Spleen (tissue), 11 donors: Measurements from ENCODE around the gene DEAF1. TPM values are rescaled to one million over a fixed set of nuclear protein-coding genes. Genes with fewer than 3 reads are reported as not detected.

ENCODE experiments used
- DNase-seq: peaks from one replicate; pipeline ENCODE4 v3.0.0-alpha.2; 2020
- H3K27ac ChIP-seq, 8 donors: fragments of 200-600 bp; sonication (generic) in 7 of 8; 1 replicate in 4 of 8; 2 replicates in 4 of 8; pipeline versions ENCODE4 v1.5.0 to v1.8.0; 2016 to 2021; ENCODE audit warnings: inconsistent platforms in 4 of 8, mild to moderate bottlenecking in 4 of 8, moderate library complexity in 1 of 8
- H3K27me3 ChIP-seq, 7 donors: fragments of 200-600 bp; sonication (generic) in 6 of 7; replicated peaks in 1 of 7; 1 replicate in 4 of 7; 2 replicates in 3 of 7; pipeline versions ENCODE4 v1.5.0 to v1.8.0; 2016 to 2021; ENCODE audit warnings: inconsistent platforms in 3 of 7, mild to moderate bottlenecking in 1 of 7
- H3K36me3 ChIP-seq, 6 donors: fragments of 200-600 bp; sonication (generic) in 5 of 6; 1 replicate in 4 of 6; 2 replicates in 2 of 6; pipeline versions ENCODE4 v1.5.0 to v1.8.0; 2016 to 2021; ENCODE audit warnings: inconsistent platforms in 2 of 6
- H3K4me1 ChIP-seq, 6 donors: fragments of 200-600 bp; sonication (generic) in 5 of 6; 1 replicate in 3 of 6; 2 replicates in 3 of 6; pipeline versions ENCODE4 v1.5.0 to v1.8.0; 2016 to 2021; ENCODE audit warnings: inconsistent platforms in 3 of 6
- H3K4me3 ChIP-seq, 8 donors: fragments of 200-600 bp; sonication (generic) in 7 of 8; 1 replicate in 4 of 8; 2 replicates in 4 of 8; pipeline versions ENCODE4 v1.5.0 to v1.8.0; 2016 to 2021; ENCODE audit warnings: inconsistent platforms in 4 of 8, mild to moderate bottlenecking in 4 of 8, moderate library complexity in 2 of 8
- H3K9me3 ChIP-seq, 8 donors: fragments of 200-600 bp; sonication (generic) in 7 of 8; 1 replicate in 4 of 8; 2 replicates in 4 of 8; pipeline versions ENCODE4 v1.5.0 to v1.8.0; 2016 to 2021; ENCODE audit warnings: inconsistent platforms in 4 of 8
- POLR2A ChIP-seq, 3 donors: fragments of 450-650 bp; IDR thresholded peaks; one replicate each; pipeline ENCODE4 v1.5.1; 2017; ENCODE audit warnings: antibody characterized with exemption in 3 of 3, mild to moderate bottlenecking in 1 of 3
- POLR2AphosphoS5 ChIP-seq, 3 donors: sonication (generic); formaldehyde crosslinking; IDR thresholded peaks; one replicate each; pipeline ENCODE4 v1.5.1; 2017; ENCODE audit warnings: antibody characterized with exemption in 3 of 3
- WGBS, 5 donors: extraction: QIAGEN DNeasy Blood & Tissue Kit in 3 of 5; methylation state at CpG; one replicate each; pipeline versions ENCODE4 v1.1.5 to v1.1.7; 2013 to 2018; 5-methylcytosine and 5-hydroxymethylcytosine counted together
- intact Hi-C: fragments of 100-400 bp; cut with DNase I; formaldehyde crosslinking; loops from one replicate; pipeline ENCODE4 v1.15.0; 2023; ENCODE audit warnings: low total_unique reads
- polyA plus RNA-seq, 3 donors: library from polyadenylated mRNA; stranded (reverse); fragments of 200-250 nt; gene quantifications; one replicate each; pipeline ENCODE4 v1.2.1, GENCODE V29; 2013
- total RNA-seq, 7 donors: library from RNA; depleted of rRNA in 3 of 7; stranded (reverse); fragments of >200 nt in 3 of 7; fragmentation: NEBNext Ultra II Directional in 4 of 7; extraction: Animal tissue kit (Norgen Biotek cat#: 25700) in 4 of 7; gene quantifications; one replicate each; pipeline versions ENCODE4 v1.1.0 to v1.2.1, GENCODE V29; 2016 to 2021
- TF ChIP-seq, protein P1 (sequence below), 11 experiments: fragments of 200-600 bp in 7 of 11; fragments of 450-650 bp in 4 of 11; sonication (generic) in 4 of 11; IDR thresholded peaks in 8 of 11; conservative IDR thresholded peaks in 3 of 11; 1 replicate in 7 of 11; 2 replicates in 4 of 11; pipeline versions ENCODE4 v1.4.0 to v1.8.0; 2016 to 2021; ENCODE audit warnings: antibody characterized with exemption in 11 of 11, inconsistent platforms in 4 of 11, mild to moderate bottlenecking in 1 of 11
- donor health status: healthy with polysubstance abuse.
- donor health status: DM: no; HTN: no; CAD: no; lungs with moderate emphysema.
- donor health status: DM: no; HTN: no; CAD: no.
- donor health status: Bipolar disorder and iron deficiency.
- donor health status: healthy.
- donor health status: DM: no; HTN: no; CAD: no.
- donor health status: DM: yes; HTN: yes; CAD: no.

The DEAF1 gene
- total and polyA plus RNA-seq, 10 donors: 21.8 to 44.9 (median 30.1) TPM

DNA sequence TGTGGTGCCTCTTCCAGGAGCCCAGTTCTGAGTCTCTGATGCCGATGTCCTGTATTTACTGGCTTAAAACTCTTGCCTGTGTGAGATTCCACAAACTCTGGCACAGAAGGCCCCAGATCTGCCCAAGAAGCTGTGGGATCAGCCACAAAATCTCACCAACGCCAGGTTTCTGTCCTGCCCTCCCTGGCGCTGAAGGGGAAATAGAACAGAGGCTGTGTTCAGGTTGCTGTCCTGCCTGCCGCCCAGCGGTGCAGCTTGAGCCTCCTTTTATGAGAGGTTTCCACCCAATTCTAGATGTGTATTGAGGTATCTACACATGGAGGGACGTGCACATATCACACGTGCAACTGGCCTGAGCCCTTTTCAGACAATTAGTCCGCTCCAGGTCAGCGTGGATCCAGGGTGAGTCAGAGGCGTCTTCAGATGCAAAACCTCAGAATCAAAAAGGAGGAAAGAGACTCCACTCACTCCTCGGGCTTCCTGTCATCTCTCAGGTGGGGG is 2.8 kb upstream of the DEAF1 start:
- peak overlapping the region in 1 of 8 donors; percentile 25 for H3K4me3 ChIP-seq
- H3K27ac ChIP-seq: peak overlapping the region in 7 of 8 donors; percentile 97 to 100 (median 99)
- intact Hi-C loops: no loop called here
- H3K4me1 ChIP-seq: peaks cover 28 to 63% (median 47%) of the 10 kb centered on the region in 6 donors
- H3K27me3 ChIP-seq: no peaks in the 10 kb centered on the region
- WGBS, 5 donors: 75 to 82% (median 81%) methylated on average over 11 of the region's 11 CpGs
- no peak for DNase-seq
- H3K36me3 ChIP-seq: peaks cover 0 to 49% (median 10%) of the 10 kb centered on the region in 6 donors
- no peak for TF ChIP-seq POLR2AphosphoS5 (IDR thresholded peaks at IDR 0.05)
- no peak for TF ChIP-seq POLR2A (IDR thresholded peaks at IDR 0.05)
- TF ChIP-seq, protein P1, sequence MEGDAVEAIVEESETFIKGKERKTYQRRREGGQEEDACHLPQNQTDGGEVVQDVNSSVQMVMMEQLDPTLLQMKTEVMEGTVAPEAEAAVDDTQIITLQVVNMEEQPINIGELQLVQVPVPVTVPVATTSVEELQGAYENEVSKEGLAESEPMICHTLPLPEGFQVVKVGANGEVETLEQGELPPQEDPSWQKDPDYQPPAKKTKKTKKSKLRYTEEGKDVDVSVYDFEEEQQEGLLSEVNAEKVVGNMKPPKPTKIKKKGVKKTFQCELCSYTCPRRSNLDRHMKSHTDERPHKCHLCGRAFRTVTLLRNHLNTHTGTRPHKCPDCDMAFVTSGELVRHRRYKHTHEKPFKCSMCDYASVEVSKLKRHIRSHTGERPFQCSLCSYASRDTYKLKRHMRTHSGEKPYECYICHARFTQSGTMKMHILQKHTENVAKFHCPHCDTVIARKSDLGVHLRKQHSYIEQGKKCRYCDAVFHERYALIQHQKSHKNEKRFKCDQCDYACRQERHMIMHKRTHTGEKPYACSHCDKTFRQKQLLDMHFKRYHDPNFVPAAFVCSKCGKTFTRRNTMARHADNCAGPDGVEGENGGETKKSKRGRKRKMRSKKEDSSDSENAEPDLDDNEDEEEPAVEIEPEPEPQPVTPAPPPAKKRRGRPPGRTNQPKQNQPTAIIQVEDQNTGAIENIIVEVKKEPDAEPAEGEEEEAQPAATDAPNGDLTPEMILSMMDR (IDR thresholded peaks at IDR 0.05 in 8 of 11, conservative IDR thresholded peaks at IDR 0.05 in 3 of 11): no peak
- H3K9me3 ChIP-seq: no peaks in the 10 kb centered on the region

DNA sequence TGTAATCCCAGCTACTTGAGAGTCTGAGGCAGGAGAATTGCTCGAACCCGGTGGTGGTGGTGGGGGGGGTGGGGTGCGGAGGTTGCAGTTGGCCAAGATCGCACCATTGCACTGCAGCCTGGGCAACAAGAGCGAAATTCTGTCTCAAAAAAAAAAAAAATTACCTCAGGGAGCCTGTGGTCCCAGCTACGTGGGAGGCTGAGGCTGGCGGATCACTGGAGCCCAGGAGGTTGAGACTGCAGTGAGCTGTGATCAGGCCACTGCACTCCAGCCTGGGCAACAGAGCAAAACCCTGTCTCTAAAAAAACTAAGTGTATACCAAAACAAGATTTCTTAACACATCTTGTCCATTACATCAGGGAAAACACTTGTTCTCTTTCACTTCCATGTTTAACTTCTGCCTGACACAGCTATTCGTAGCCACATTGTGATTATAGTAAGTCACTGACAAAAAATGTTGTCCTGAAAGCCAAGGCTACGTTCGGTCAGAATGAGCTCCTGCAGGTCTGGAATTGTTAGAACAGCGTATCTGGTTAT is 2.0 kb upstream of the DEAF1 start:
- no peaks in the 10 kb centered on the region for H3K27me3 ChIP-seq
- H3K4me3 ChIP-seq: peak overlapping the region in 4 of 8 donors; percentile 79 to 85 (median 82)
- H3K9me3 ChIP-seq: no peaks in the 10 kb centered on the region
- H3K27ac ChIP-seq: peak overlapping the region in 7 of 8 donors; percentile 97 to 100 (median 99)
- TF ChIP-seq POLR2A (IDR thresholded peaks at IDR 0.05) (no peak), POLR2AphosphoS5 (IDR thresholded peaks at IDR 0.05) (peak in 2 of 3 donors; percentile 66 to 69)
- TF ChIP-seq, protein P1 (IDR thresholded peaks at IDR 0.05 in 8 of 11, conservative IDR thresholded peaks at IDR 0.05 in 3 of 11): no peak
- peaks cover 0 to 40% (median 10%) of the 10 kb centered on the region in 6 donors for H3K36me3 ChIP-seq
- intact Hi-C loops: no loop called here
- H3K4me1 ChIP-seq: peaks cover 26 to 63% (median 43%) of the 10 kb centered on the region in 6 donors
- DNase-seq: no peak
- 48 to 74% (median 64%) methylated on average over 11 of the region's 11 CpGs for WGBS, 5 donors

DNA sequence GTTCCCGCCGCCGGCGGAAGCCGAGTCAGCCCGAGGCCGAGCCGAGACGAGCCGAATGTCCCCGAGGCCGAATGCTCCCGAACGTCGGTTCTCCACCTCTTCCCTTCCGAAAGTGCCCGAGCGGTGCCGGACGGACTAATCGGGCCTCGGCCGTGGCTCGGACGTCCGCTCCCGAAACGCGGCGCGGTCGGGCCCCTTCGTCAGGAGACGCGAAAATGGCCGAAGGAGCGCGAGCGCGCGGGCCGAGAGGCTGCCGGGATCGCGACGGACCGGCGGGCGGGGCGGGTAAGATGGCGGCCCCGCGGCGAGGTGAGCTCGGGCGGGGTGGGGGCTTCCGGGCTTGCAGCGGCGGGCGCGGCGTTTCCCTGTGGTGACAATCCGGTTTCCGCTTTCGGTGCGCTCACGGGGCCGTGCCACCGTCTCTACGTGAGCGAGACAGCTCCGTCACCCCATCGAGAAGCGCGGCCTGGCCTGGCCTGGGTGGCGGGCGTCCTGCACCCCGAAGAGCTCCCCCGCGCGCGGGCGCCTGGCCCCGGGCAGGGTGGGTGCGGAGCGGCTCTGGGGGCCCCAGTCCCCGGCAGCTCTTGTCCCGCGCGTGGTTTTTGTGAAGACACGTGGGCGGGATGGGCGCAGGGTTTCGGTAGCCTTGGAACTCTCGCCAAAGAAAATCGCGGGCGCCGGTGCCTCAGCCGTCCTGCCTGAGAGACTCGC is 671 bp upstream of the DEAF1 start, which contains the start of gene TMEM80:
Gene TMEM80 (plus strand): TSS at position 279 of the 711 bp plus-strand sequence. CDS start 12 bp downstream, at position 291.
- 0% methylated on average over 27 to 101 of the region's 101 CpGs for WGBS, 5 donors
- Histone ChIP-seq H3K27ac (peak within 1 kb of the TSS; percentile 91 to 100 (median 99)), H3K4me3 (peak within 1 kb of the TSS; percentile 57 to 85 (median 80)), H3K4me1 (peaks cover 26 to 72% (median 47%) of the 10 kb centered on the region in 6 donors), H3K36me3 (peaks cover 0 to 40% (median 10%) of the 10 kb centered on the region in 6 donors), H3K9me3 (no peaks in the 10 kb centered on the region), H3K27me3 (no peaks in the 10 kb centered on the region)
- peak; percentile 100 for DNase-seq
- TF ChIP-seq POLR2AphosphoS5 (IDR thresholded peaks at IDR 0.05) (peak; percentile 79 to 91 (median 89)), POLR2A (IDR thresholded peaks at IDR 0.05) (no peak)
- TF ChIP-seq, protein P1 (IDR thresholded peaks at IDR 0.05 in 8 of 11, conservative IDR thresholded peaks at IDR 0.05 in 3 of 11): peak in 1 of 11 experiments; percentile 6
- intact Hi-C loops: no loop called here

DNA sequence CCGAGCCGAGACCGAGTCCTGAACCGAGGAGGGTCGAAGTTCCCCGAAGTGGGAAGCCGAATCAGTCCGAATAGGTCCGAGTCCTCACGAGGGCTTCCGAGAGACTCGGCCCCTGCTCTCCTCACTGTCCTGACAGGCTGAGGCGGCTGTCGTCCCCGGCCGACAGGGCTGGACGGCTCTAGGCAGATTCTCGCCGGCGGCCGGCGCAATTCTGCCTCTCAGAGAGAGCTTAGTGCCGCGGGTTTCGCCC is 191 bp upstream of the DEAF1 start:
- 0% methylated on average over 8 to 25 of the region's 25 CpGs for WGBS, 5 donors
- intact Hi-C loops: no loop called here
- peaks cover 0 to 39% (median 8%) of the 10 kb centered on the region in 6 donors for H3K36me3 ChIP-seq
- no peak for TF ChIP-seq POLR2AphosphoS5 (IDR thresholded peaks at IDR 0.05)
- H3K27me3 ChIP-seq: no peaks in the 10 kb centered on the region
- H3K4me1 ChIP-seq: peaks cover 26 to 77% (median 47%) of the 10 kb centered on the region in 6 donors
- DNase-seq: no peak
- H3K4me3 ChIP-seq: peak overlapping the region in 7 of 8 donors; percentile 70 to 85 (median 81)
- no peaks in the 10 kb centered on the region for H3K9me3 ChIP-seq
- H3K27ac ChIP-seq: peak overlapping the region; percentile 91 to 100 (median 99)
